ENCODE results near the gene HYAL2.

Gene HYAL2

DNA sequence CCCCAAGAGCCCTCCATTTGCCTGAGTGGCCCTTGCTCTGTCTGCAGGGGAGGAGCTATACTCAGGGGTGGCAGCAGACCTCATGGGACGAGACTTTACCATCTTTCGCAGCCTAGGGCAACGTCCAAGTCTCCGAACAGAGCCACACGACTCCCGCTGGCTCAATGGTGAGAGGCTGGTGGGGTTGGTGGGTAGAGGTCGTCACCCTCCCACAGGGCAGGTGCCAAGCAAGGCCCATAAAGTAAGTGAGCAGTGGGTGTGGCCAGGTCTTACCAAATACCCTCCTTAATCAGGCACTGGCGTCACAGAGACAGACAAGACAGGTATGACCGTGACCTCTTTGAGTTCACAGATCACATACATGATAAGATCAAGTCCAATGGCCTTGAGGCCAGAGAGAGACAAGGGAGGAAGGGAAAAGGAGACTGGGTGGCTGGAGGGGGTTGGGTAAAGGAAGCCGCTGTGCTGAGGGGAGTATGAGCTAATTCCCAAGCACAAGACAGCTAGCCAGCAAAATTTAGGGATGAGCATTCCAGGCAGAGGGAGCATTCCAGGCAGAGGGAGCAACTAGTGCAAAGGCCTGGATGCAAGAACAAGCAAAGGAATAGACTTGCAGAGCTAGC is 51.1 kb downstream of the HYAL2 start:
- no peak for DNase-seq (ENCODE audit: low read depth in 2 of 2)

DNA sequence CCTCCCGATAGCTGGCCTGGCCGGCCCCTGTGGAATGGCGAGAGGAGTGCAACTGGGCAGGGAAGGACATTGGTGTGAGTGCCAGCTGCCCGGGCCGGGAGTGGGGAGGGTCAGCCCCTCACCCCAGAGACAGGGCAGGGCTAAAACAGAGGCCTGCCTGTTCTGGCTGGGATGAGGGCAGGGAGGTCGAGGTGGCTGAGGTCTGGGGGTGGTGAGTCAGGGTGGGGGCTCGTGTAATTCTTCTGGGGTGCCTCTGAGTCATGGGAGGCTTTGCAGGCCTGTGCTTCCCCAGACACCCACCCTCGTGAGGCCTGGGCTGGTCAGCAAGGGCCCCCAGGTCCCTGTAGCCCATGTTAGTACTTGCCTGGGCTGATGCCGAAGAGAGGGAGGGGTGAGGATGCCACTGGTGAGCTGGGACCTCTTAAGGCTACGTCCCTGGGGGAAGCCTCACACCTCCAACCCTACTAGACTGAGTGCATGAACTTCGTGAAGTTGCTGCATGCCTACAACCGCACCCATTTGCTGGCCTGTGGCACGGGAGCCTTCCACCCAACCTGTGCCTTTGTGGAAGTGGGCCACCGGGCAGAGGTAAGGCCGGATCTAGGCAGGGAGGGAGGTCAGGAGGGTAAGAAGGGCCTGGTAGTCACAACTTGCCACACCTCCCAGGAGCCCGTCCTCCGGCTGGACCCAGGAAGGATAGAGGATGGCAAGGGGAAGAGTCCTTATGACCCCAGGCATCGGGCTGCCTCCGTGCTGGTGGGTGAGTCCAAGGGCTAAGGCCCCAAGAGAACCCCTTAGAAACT is 51.9 kb downstream of the HYAL2 start:
- no peak for DNase-seq (ENCODE audit: low read depth in 2 of 2)

GRCh38 chr3:50269977-50270413 is 52.5 kb downstream of the HYAL2 start:
- no peak for DNase-seq (ENCODE audit: low read depth in 2 of 2)

GRCh38 chr3:50269460-50269859 is 53.1 kb downstream of the HYAL2 start:
- DNase-seq (ENCODE audit: low read depth in 2 of 2), result no peak

DNA sequence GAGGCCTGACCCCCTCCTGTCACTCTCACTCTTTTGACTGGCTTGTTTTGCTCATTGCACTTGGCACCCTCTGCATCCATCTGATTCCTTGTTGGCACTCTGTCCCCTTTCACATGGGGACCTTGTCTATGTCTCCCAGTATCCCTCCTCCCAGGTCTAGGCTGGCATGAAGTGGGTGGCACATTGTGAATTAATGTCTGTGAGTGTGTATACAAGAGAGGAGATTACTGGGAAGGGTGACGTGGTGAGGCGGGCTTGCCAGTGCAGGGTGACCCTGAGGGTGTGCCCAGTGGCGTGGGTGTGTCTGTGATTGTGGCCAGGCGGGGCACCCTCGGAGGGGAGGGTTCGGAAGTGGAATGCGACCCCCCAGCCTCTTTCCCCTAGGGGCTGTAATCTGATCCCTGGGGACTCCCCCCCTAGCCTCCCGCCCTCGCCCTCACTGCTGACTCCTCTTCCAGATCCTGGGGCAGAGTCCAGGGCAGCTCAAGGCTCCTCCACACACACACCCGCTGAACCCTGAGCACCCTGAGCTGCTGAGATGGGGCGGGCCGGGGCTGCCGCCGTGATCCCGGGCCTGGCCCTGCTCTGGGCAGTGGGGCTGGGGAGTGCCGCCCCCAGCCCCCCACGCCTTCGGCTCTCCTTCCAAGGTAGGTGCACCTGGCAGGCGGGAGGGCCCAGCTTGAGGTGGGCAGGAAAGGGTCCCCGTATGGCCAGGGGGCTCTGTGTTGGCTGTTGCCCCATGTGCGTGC is 53.7 kb downstream of the HYAL2 start, which contains the start of gene SEMA3B:
Gene SEMA3B (plus strand): TSS at position 445 of the 749 bp plus-strand sequence. CDS start 94 bp downstream, at position 539.
- DNase-seq (ENCODE audit: low read depth in 2 of 2), result no peak

GRCh38 chr3:50268276-50268675 is 54.3 kb downstream of the HYAL2 start:
- no peak for DNase-seq (ENCODE audit: low read depth in 2 of 2)
